Frontal cortex (tissue), 1 donor: Measurements from ENCODE around the gene SMC3. TPM values are rescaled to one million over a fixed set of nuclear protein-coding genes. Genes with fewer than 3 reads are reported as not detected.

Experiments used
- small RNA-seq: library from RNA; depleted of rRNA; stranded (forward); fragments of <200 nt; gene quantifications from one replicate; pipeline ENCODE3, GENCODE V24; 2014
- total RNA-seq: library from RNA; depleted of rRNA; stranded (reverse); fragments of >200 nt; gene quantifications from one replicate; pipeline ENCODE4 v1.2.3, GENCODE V29; 2014

SMC3 gene
- total RNA-seq, 1 donor from 2014 or later = 55.4 TPM

Small RNAs within 50 kb of the gene (small RNA-seq; reads per million reads assigned to genes)
- gene RF00019 = not detected

Other genes starting within 250 kb of the SMC3 start
- gene DUSP5, start 69.8 kb upstream of the SMC3 start, total RNA-seq = 2.0 TPM
- 0.41 TPM for gene RBM20, start 76.6 kb downstream of the SMC3 start, total RNA-seq